Body of pancreas (tissue), 4 donors: Measurements from ENCODE around the gene AFF3. TPM values are rescaled to one million over a fixed set of nuclear protein-coding genes. Genes with fewer than 3 reads are reported as not detected.

Experiments used
- ATAC-seq: fragments of 150-250 bp; one replicate; pipeline ENCODE4 v1.9.1; 2016
- DNase-seq, 4 donors: peaks; one replicate each; pipeline ENCODE4 v3.0.0-alpha.2; 2019
- H3K27ac ChIP-seq, 4 donors: fragments of 200-600 bp; sonication (generic); 1 replicate in 3 of 4; 2 replicates in 1 of 4; pipeline versions ENCODE4 v1.5.1 to v1.6.1; 2016 to 2019; ENCODE audit warnings: mild to moderate bottlenecking in 1 of 4, mixed read lengths in 1 of 4, moderate library complexity in 1 of 4
- H3K27me3 ChIP-seq, 2 donors: fragments of 200-600 bp; sonication (generic); one replicate each; pipeline ENCODE4 v1.6.0; 2016; ENCODE audit warnings: mild to moderate bottlenecking in 1 of 2
- H3K36me3 ChIP-seq, 2 donors: fragments of 200-600 bp; sonication (generic); replicated peaks in 1 of 2; 2 replicates each; pipeline ENCODE4 v1.5.1; 2016; ENCODE audit warnings: low read depth in 2 of 2; ENCODE audit not compliant: insufficient read depth in 1 of 2
- H3K4me1 ChIP-seq: fragments of 200-600 bp; sonication (generic); one replicate; pipeline ENCODE4 v1.6.0; 2016
- H3K4me3 ChIP-seq, 2 donors: fragments of 200-600 bp; sonication (generic); 1 replicate in 1 of 2; 2 replicates in 1 of 2; pipeline ENCODE4 v1.5.1; 2016 to 2019
- H3K9me3 ChIP-seq, 3 donors: fragments of 200-600 bp; sonication (generic); 1 replicate in 2 of 3; 2 replicates in 1 of 3; pipeline ENCODE4 v1.5.1; 2016
- POLR2A ChIP-seq, 3 donors: fragments of 450-650 bp; IDR thresholded peaks; one replicate each; pipeline ENCODE4 v1.6.1; 2016; ENCODE audit warnings: antibody characterized with exemption in 3 of 3, mild to moderate bottlenecking in 2 of 3
- WGBS, 2 donors: methylation state at CpG; one replicate each; pipeline ENCODE4 v1.1.5; 2017; 5-methylcytosine and 5-hydroxymethylcytosine counted together
- intact Hi-C: fragments of 100-400 bp; cut with DNase I; formaldehyde crosslinking; loops from one replicate; pipeline ENCODE4 v1.15.1; 2023
- total RNA-seq, 2 donors: library from RNA; depleted of rRNA; stranded (reverse); fragments of >200 nt; gene quantifications; one replicate each; pipeline ENCODE4 v1.1.0, GENCODE V29; 2016
- TF ChIP-seq, protein P1 (sequence below), 7 experiments: fragments of 450-650 bp in 4 of 7; fragments of 200-600 bp in 3 of 7; sonication (generic) in 3 of 7; IDR thresholded peaks; one replicate each; pipeline ENCODE4 v1.5.1; 2016 to 2019; ENCODE audit warnings: antibody characterized with exemption in 7 of 7

The AFF3 gene
- total RNA-seq, 2 donors from 2014 or later: 0.52 to 0.99 TPM

DNA sequence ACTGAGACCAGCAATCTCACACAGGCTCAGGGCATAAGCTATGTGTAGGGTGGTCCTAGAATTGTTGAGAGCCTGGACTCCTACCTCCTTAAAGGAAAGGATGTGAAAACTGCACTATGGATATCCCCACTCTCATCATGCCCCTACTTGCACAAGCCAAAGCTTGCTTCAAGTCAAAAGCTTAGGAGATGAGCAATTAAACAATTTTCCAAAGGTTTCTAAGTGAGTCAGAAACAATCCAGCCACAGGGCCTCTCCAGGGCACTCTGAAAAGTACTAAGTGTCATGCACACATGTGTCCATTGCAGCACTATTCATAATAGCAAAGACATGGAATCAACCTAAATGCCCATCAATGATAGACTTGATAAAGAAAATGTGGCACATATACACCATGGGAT, 215.4 kb downstream of the AFF3 start:
- Histone ChIP-seq H3K36me3 (no peaks in the 10 kb centered on the region), H3K4me3 (no peak overlapping the region), H3K9me3 (peaks cover 0 to 5% (median 0%) of the 10 kb centered on the region in 3 donors), H3K27me3 (no peaks in the 10 kb centered on the region), H3K27ac (no peak overlapping the region), H3K4me1 (no peaks in the 10 kb centered on the region)
- no peak for DNase-seq
- TF ChIP-seq, protein P1, sequence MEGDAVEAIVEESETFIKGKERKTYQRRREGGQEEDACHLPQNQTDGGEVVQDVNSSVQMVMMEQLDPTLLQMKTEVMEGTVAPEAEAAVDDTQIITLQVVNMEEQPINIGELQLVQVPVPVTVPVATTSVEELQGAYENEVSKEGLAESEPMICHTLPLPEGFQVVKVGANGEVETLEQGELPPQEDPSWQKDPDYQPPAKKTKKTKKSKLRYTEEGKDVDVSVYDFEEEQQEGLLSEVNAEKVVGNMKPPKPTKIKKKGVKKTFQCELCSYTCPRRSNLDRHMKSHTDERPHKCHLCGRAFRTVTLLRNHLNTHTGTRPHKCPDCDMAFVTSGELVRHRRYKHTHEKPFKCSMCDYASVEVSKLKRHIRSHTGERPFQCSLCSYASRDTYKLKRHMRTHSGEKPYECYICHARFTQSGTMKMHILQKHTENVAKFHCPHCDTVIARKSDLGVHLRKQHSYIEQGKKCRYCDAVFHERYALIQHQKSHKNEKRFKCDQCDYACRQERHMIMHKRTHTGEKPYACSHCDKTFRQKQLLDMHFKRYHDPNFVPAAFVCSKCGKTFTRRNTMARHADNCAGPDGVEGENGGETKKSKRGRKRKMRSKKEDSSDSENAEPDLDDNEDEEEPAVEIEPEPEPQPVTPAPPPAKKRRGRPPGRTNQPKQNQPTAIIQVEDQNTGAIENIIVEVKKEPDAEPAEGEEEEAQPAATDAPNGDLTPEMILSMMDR (IDR thresholded peaks at IDR 0.05): no peak
- TF ChIP-seq POLR2A (IDR thresholded peaks at IDR 0.05): no peak
- intact Hi-C loops: no loop called here
- no peak for ATAC-seq

DNA sequence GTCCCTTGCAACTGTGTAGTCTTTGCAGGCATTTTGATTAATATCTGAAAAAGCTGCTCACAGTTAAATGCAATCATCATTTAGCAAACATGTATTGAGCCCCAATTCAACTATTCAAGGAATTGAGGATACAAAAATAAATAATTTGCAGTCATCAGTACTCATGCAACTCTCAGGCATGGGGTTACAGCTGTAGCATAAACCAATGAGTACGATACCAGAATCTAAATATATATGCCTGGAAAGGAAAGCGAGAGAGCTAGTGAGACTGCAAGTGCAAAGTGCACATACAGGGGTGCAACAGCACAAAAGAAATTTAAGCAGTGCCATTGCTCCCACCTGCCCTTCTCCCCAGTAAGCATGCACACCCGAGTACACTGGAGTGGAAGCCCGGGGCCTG, 216.4 kb downstream of the AFF3 start:
- intact Hi-C loops: no loop called here
- no peaks in the 10 kb centered on the region for H3K4me1 ChIP-seq

DNA sequence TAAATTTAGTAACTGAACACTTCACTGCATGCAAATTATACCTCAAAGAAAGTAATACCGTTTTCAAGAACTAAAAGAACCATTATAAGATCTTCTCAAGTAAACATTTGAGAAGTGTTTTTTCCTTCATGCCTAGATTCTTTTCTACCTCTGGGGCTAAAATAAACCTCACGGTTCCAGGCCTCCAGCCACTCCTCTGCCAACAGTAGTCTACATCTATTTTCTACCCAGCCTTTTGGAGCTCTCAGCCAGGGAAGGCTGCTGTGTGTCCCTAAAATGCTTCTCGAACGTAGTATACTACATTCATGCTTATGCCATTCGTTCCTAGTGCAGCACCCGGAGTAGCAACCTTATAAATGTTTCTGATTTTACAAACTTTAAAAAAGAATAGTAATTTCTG, 219.7 kb downstream of the AFF3 start:
- WGBS, 2 donors: 79 to 84% methylated on average over 6 of the region's 6 CpGs
- intact Hi-C loops: no loop called here
- Histone ChIP-seq H3K4me1 (no peaks in the 10 kb centered on the region), H3K36me3 (no peaks in the 10 kb centered on the region), H3K27ac (no peak overlapping the region), H3K9me3 (peaks cover 0 to 6% (median 0%) of the 10 kb centered on the region in 3 donors), H3K27me3 (no peaks in the 10 kb centered on the region), H3K4me3 (no peak overlapping the region)
- ATAC-seq (no peak), DNase-seq (no peak)
- TF ChIP-seq, protein P1 (IDR thresholded peaks at IDR 0.05): no peak
- no peak for TF ChIP-seq POLR2A (IDR thresholded peaks at IDR 0.05)

More for the DNA sequence above, 216.4 kb downstream of the AFF3 start:
- TF ChIP-seq POLR2A (IDR thresholded peaks at IDR 0.05): no peak
- TF ChIP-seq, protein P1 (IDR thresholded peaks at IDR 0.05): no peak
- 89 to 93% methylated on average over 4 of the region's 4 CpGs for WGBS, 2 donors
- Histone ChIP-seq H3K27ac (no peak overlapping the region), H3K36me3 (no peaks in the 10 kb centered on the region), H3K9me3 (peaks cover 0 to 6% (median 0%) of the 10 kb centered on the region in 3 donors), H3K27me3 (no peaks in the 10 kb centered on the region), H3K4me3 (no peak overlapping the region)
- ATAC-seq (no peak), DNase-seq (no peak)

DNA sequence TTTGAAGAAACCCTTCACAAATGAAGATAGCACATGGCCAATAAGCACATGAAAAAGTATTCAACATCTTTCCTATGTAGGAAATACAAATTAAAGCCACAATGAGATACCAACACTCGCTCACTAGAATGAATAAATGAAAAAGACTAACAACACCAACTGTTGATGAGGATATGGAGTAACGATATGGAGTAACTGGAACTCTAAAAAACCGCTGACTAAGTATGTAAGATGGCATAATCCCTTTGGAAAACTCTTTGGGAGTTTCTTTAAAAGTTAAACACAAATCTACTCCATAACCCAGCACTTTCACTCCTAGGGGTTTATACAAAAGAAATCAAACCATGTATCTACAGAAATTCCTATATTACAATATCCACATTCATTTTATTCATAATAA, 220.5 kb downstream of the AFF3 start:
- Histone ChIP-seq H3K27ac (no peak overlapping the region), H3K9me3 (peaks cover 0 to 6% (median 0%) of the 10 kb centered on the region in 3 donors), H3K4me3 (no peak overlapping the region), H3K27me3 (no peaks in the 10 kb centered on the region), H3K36me3 (no peaks in the 10 kb centered on the region), H3K4me1 (no peaks in the 10 kb centered on the region)
- WGBS, 2 donors: 79 to 85% methylated on average over 3 of the region's 3 CpGs
- ATAC-seq: no peak
- DNase-seq: no peak
- intact Hi-C loops: no loop called here
- TF ChIP-seq, protein P1 (IDR thresholded peaks at IDR 0.05): no peak
- no peak for TF ChIP-seq POLR2A (IDR thresholded peaks at IDR 0.05)

DNA sequence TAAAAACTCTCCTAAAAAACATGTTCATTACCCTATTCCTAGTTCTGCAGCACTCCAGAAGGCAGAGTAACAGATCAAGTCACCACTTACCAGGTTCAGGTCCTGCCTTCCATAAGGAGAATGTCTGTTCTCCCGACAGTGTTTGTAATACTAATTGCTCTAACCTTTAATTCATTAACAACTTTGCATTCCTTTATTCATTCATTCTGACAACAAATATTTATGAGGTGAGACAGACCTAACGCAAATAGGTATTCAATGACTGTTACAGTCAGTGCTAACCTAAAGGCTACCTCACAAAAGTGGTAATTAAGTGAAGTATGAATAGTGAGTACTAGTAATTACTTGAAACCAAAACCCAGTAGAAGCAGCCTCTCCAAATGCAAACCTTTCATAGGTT, 224.0 kb downstream of the AFF3 start:
- intact Hi-C loops: no loop called here
- WGBS, 2 donors: 61 to 80% methylated on average over 2 of the region's 2 CpGs

More for the DNA sequence above, 224.0 kb downstream of the AFF3 start:
- DNase-seq (no peak), ATAC-seq (no peak)
- Histone ChIP-seq H3K9me3 (peaks cover 0 to 6% (median 0%) of the 10 kb centered on the region in 3 donors), H3K36me3 (no peaks in the 10 kb centered on the region), H3K27ac (no peak overlapping the region), H3K27me3 (no peaks in the 10 kb centered on the region), H3K4me3 (no peak overlapping the region), H3K4me1 (no peaks in the 10 kb centered on the region)
- TF ChIP-seq, protein P1 (IDR thresholded peaks at IDR 0.05): no peak
